ENCODE measurements around the gene AAMDC.
A peak's percentile ranks its signal among the peaks of the same experiment; 100 is the strongest.

The AAMDC gene

DNA sequence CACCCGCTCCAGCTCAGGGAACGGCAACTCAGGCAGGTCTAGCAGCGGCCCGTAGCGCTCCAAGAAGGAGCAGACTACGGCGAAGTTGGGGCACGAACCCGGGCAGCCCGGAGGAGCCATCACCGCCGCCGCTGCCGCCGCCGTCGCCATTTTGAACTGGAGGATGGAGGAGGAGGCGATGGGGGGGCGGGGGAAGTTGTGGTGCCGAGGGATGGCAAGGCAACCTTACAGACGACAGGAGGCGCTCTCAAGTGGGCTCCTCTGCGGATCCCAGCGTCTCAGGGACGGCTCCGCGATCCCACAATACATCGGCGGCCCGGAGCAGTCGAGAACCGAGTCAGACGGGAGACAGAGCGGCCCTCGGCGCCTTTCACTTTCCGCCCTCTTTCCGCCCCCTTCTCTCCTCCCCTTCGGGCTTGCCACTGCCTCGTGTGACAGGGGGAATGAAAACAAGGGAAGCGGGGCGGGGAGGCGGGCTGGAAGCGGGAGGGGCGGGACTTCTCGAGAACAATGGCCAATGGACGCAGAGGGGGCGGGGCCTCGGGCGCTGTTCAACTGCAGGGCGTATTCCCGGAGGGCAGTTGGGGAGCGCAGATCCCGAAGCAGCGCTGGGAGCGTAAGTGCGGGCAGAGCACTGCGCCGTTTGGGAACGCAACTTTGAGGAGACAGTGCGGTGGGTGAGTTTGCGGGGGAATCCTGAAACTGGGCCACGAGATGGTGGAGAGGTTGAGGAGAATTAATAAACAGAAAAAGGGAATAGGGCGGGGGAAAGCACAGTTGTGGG lies at the start of gene AAMDC, which contains the start of gene RSF1:
AAMDC (plus strand) TSS at position 580 of the 784 bp plus-strand sequence. CDS start 21,353 bp downstream, outside the sequence.
RSF1 (minus strand) TSS at position 158 of the 784 bp plus-strand sequence; CDS start at position 150, 8 bp downstream.
- peak; percentile 100 for DNase-seq

DNA sequence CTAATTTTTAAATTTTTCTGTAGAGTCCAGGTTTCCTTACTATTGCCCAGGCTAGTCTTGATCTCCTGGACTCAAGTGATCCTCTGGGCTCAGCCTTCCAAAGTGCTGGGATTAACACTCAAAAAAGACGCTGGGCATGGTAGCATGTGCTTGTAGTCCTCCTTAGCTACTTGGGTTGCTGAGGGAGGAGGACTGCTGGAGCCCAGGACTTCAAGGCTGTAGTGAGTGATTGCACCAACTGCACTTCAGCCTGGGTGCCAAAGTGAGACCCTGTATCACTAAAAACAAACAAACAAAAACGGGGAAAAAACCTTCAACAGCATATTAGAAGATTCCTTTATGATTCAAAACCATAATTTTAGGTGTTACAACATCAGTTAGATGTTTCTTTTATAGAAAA lies 45.0 kb upstream of the AAMDC start:
- DNase-seq: no peak

DNA sequence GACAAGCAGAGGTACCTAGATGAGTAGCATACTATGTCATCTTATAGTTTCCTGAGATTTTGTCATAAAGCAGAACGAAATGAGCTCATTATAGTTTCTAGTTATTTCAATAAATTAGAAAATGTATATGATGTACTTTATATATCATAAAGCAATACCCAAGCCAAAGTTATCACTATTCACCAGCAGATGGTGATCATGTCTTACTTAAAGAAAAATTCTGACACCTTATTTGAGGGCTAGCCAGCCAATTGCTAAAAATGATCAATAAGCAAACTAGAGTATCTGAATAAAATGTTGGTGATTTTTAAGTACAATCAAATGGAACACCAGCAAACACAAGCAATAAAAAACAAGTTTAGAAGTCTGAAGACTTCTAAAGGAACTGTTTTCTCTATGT lies 44.5 kb upstream of the AAMDC start:
- DNase-seq: no peak

DNA sequence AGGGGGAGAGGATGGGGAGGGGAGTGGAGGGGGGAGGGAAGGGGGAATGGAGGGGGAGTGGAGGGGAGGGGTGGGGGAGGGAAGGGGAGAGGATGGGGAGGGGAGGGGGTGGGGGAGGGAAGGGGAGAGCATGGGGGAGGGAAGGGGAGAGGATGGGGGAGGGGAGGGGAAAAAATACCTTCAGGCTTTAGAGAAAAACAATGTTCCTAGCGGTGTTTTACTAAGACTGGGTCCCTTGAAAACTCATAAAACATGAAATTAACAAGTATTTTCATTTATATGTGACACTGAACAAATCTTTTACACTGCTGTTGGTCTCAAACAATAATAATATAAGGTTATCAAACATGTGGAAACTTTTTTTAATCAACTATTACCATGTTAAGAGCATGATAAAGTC lies 42.8 kb upstream of the AAMDC start:
- no peak for DNase-seq

DNA sequence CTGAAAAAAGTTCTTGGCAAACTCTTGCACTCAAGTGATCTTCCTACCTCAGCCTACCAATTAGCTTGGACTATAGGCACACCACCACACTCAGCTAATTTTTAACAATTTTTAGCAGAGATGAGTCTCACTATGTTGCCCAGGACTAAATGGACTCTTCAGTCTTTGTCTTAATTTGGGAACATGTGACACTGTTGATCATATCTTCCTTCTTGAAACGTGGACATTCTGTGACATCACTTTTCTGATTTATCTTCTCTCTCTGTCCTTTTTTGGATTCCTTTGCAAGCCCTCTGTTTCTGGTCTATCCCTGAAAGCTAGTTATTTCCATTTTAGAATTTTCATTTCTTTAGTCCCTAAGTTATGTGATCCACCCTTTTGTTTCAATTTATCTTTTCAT lies 42.4 kb upstream of the AAMDC start:
- DNase-seq: no peak

DNA sequence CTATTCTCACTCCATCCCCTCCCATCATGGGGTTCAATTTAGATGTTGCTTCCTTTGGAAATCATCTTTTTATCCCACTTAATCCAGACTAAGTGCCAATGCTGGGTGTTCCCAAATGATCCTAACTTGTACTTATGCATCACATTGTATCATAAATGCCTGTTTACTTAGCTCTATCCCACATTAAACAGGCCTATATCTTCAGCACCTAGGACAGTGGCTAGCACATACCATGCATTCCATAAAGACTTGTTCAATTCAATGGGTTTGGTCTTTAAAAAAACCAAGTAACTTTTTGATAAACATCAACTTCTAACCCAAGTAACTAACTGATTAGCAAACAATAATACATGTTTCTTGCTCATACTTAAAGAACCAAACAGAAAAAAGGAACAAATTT lies 41.0 kb upstream of the AAMDC start:
- no peak for DNase-seq

DNA sequence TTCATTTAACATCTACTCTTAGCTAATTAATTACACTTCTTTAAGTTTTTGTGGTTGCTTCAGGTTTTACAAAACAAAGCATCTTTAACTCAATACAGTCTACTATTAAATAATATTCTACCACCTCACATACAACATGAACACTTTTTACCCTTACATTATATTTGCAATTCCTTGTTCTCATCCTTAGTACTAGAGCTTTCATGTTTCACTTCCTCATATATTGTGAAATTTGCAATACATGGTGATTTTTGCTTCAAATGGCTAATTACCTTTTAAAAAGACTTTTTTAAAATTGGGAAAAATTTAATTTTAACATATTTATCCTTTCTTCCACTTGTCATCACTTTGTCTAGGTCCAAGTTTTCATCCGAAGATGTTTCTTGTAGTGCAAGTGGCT lies 37.9 kb upstream of the AAMDC start:
- no peak for DNase-seq

DNA sequence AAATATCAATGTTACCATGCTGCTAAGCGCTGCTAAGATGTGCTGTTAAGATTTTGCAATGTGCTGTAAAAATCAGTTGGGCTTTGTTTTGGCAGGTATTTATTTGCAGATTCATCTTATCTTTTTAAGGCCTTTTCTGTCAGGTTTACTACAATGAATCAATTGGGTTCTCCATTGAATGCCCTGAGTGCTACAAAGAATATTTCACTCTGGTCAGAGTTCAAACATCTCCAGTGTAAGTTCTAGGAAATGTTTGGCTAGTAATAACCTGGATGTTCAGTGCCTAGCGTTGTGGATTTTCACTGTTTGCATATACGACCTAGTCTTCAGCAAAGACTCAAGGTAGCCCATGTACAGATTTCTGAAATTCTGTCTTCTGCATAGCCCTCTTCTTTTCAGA lies 36.4 kb upstream of the AAMDC start:
- no peak for DNase-seq

DNA sequence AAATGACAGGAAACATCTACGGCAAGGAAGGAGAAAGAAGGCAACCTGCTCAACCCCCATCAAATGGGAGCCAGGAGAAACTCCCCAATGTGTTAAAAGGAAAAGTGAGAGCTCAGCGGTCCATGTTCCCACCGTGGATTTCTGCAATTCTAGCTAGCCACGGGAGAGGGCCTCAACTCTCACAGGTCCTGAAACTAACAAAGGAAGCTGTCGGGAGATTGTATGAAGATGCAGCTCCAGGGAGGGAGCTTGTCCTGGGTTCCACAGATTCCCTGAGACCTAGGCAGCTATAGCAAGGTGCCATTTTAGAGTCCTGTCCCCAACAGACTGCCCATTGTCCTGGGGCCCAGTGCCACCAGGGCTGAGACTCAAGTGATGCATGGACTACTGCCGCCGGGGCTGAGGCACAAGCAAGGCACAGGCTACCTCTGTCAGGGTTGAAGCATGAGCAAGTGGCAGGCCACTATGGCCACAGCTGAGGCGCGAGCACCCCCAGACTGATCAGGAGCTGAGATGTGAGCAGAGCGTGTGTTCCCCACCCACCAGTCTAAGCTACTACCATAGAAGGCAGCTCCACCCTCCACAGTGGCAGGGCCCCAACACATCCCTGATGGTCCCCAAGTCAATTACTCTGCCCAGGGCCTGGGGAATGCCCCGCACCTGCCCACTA lies 31.7 kb upstream of the AAMDC start:
- no peak for DNase-seq

DNA sequence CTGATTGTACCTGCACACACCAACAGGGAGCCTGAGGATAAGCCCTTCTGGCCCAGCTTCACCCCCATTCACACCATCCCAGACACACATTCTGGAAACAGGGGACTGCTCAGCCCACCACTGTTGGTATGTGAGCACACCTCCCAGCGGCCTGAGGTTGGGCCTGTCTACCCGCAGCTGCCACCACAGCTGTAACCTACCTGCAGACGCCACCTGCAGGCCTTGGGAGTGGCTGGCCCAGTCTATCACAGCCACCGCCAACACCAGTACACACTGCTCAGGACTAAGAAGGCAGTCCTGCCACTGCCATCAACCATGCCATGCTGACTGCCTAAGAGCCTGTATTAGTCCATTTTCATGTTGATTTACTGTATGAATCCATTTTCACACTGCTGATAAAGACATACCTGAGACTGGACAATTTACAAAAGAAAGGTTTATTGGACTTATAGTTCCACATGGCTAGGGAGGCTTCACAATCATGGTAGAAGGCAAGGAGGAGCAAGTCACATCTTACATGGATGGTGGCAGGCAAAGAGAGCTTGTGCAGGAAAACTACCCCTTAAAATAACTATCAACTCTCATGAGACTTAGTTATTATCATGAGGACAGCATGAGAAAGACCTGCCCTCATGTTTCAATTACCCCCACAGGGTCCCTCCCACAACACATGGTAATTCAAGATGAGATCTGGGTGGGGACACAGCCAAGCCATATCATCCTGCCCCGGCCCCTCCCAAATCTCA lies 31.0 kb upstream of the AAMDC start:
- no peak for DNase-seq

DNA sequence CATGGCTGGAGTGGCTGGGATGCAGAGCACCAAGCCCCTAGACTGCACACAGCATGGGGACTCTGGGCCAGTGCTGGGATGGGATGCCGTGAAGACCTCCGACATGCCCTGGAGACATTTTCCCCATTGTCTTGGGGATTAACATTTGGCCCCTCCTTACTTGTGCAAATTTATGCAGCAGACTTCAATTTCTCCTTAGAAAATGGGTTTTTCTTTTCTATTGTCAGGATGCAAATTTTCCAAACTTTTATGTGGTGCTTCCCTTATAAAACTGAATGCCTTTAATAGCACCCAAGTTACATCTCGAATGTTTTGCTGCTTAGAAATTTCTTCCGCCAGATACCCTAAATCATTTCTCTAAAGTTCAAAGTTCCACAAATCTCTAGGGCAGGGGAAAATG lies 29.6 kb upstream of the AAMDC start:
- DNase-seq: no peak

GRCh38 chr11:77793972-77794371 lies 27.0 kb upstream of the AAMDC start:
- DNase-seq: no peak

DNA sequence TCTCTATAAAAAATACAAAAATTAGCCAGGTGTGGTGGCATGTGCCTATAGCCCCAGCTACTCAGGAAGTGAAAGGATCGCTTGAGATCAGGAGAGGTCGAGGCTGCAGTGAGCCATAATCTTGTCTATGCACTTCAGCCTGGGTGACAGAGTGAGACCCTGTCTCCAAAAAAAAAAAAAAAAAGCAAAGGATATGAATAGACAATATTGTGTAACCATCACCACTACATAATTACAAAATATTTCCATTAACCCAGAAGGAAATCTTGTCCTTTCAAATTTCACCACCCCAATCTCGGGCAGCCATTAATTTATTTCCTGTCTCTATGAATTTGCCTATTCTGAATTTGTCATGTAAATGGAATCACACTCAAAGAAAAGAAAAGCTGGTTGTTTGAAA lies 21.6 kb upstream of the AAMDC start:
- DNase-seq: no peak

- no peak for DNase-seq
Measured at GRCh38 chr11:77800449-77800848, 20.5 kb upstream of the AAMDC start.

- DNase-seq: no peak
Measured at GRCh38 chr11:77801477-77801876, 19.5 kb upstream of the AAMDC start.

GRCh38 chr11:77806415-77806814 lies 14.5 kb upstream of the AAMDC start:
- no peak for DNase-seq

GRCh38 chr11:77806993-77807392 lies 14.0 kb upstream of the AAMDC start:
- no peak for DNase-seq

GRCh38 chr11:77813256-77813655 lies 7.7 kb upstream of the AAMDC start:
- DNase-seq: no peak

GRCh38 chr11:77814848-77815247 lies 6.1 kb upstream of the AAMDC start:
- DNase-seq: no peak

DNA sequence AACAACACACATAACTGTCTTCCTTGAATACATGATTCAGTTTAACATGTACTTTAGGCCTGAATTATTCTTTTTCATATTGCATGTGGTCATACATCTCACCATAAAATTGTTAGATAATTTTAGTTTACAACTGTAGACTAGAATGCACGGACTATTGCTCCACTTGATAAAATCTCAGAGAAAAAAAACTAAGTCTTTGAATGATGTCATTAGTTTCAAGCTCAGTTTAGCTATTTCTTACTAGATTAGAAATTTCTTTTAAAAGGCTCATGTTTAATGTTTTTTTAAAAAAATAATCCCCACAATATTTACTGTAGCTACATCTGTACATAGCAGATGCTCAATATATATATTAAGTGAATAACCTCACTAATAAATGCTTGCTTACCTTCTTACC lies 5.5 kb upstream of the AAMDC start:
- no peak for DNase-seq

GRCh38 chr11:77819411-77819920 lies 1.5 kb upstream of the AAMDC start:
- peak; percentile 87 for DNase-seq

GRCh38 chr11:77819921-77820564 lies 901 bp upstream of the AAMDC start:
- DNase-seq: peak; percentile 76

DNA sequence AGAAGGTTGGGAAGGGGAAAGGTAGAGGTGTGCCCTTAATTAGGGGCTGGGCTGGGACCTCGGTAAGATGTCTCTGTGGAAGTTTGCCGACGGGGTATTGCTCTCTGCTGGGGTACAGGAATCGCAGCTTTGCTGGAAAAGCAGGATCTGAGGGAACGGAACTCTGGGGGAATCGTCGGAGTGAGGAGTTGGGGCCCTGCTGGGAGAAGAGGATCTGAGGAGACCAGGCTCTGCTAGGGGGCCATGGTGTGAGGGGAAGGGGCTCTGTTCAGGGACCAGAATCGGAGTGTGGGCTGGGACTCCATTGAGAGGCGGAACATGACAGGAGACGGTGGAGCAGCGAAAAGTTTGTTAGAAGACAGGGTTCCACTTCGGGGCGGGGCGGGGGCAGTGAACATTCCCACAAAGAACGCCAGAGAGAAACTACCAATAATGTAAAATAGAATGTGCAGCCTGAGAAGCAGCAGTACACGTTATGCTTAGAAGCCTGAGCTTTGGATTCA lies 456 bp downstream of the AAMDC start:
- DNase-seq: peak; percentile 50
